ENCODE results near the gene ALK.

DNA sequence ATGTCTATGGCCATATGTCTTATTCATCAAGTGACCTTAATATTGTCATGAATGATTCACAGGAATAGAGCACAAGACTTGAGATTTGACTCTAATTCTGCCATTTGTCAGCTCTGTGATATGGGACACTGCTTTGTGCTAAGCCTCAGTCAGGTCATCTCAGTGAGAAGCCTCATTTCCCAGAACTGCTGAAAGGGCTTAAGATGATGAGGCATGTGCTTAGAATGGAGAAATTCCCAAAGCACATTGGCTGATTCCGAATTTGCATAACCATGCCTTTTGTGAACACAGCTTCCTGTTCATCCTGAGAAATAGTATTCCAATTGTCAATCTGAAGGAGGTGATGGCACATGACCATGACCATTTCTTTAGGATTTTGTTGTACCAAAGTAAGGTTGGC is 218.1 kb downstream of the ALK start:
- no peak for TF ChIP-seq POLR2A (IDR thresholded peaks at IDR 0.05; ENCODE audit: low read length)
- TF ChIP-seq GATA1 (IDR thresholded peaks at IDR 0.05; ENCODE audit: low read depth, low read length): no peak
